KMS-11 (cell line): Measurements from ENCODE around the gene MYO3B.

ENCODE experiments used
- H2AFZ ChIP-seq: fragments of 200-600 bp; sonication (generic); 2 replicates; pipeline ENCODE4 v1.6.1; 2016; ENCODE audit warnings: antibody characterized with exemption, mixed run types, low read depth
- H3K27ac ChIP-seq: fragments of 200-600 bp; sonication (generic); 2 replicates; pipeline ENCODE4 v1.6.1; 2016; ENCODE audit warnings: mild to moderate bottlenecking, mixed run types
- H3K27me3 ChIP-seq: fragments of 200-600 bp; sonication (generic); 2 replicates; pipeline ENCODE4 v1.6.1; 2017; ENCODE audit warnings: mild to moderate bottlenecking, low read depth, mixed run types, moderate library complexity; ENCODE audit not compliant: insufficient read depth
- H3K36me3 ChIP-seq: fragments of 200-600 bp; sonication (generic); 2 replicates; pipeline ENCODE4 v1.6.1; 2017; ENCODE audit warnings: mild to moderate bottlenecking, mixed run types; ENCODE audit not compliant: insufficient read depth
- H3K4me1 ChIP-seq: fragments of 200-600 bp; sonication (generic); 2 replicates; pipeline ENCODE4 v1.6.1; 2016; ENCODE audit warnings: mild to moderate bottlenecking, low read depth, mixed run types; ENCODE audit not compliant: poor library complexity, severe bottlenecking
- H3K4me2 ChIP-seq: fragments of 200-600 bp; sonication (generic); 2 replicates; pipeline ENCODE4 v1.7.0; 2016; ENCODE audit warnings: mild to moderate bottlenecking, mixed run types
- H3K4me3 ChIP-seq: fragments of 200-600 bp; sonication (generic); IDR thresholded peaks from 2 replicates; pipeline ENCODE4 v1.6.1; 2017; ENCODE audit warnings: low read depth, low read length, mixed read lengths; ENCODE audit not compliant: insufficient read depth
- H3K79me2 ChIP-seq: fragments of 200-600 bp; sonication (generic); 2 replicates; pipeline ENCODE4 v1.6.1; 2016; ENCODE audit warnings: low read depth, mixed run types; ENCODE audit not compliant: insufficient read depth
- H3K9ac ChIP-seq: fragments of 200-600 bp; sonication (generic); 2 replicates; pipeline ENCODE4 v1.6.1; 2016; ENCODE audit warnings: mild to moderate bottlenecking, mixed run types
- H4K20me1 ChIP-seq: fragments of 200-600 bp; sonication (generic); 2 replicates; pipeline ENCODE4 v1.6.1; 2016; ENCODE audit warnings: mild to moderate bottlenecking, mixed run types; ENCODE audit not compliant: insufficient read depth
- TF ChIP-seq, protein P1 (sequence below): fragments of 200-600 bp; sonication (generic); conservative IDR thresholded peaks from 2 replicates; pipeline ENCODE4 v1.6.1; 2017; ENCODE audit warnings: low read depth, mild to moderate bottlenecking, antibody characterized with exemption, low read length, moderate library complexity, mixed read lengths

Gene MYO3B

DNA sequence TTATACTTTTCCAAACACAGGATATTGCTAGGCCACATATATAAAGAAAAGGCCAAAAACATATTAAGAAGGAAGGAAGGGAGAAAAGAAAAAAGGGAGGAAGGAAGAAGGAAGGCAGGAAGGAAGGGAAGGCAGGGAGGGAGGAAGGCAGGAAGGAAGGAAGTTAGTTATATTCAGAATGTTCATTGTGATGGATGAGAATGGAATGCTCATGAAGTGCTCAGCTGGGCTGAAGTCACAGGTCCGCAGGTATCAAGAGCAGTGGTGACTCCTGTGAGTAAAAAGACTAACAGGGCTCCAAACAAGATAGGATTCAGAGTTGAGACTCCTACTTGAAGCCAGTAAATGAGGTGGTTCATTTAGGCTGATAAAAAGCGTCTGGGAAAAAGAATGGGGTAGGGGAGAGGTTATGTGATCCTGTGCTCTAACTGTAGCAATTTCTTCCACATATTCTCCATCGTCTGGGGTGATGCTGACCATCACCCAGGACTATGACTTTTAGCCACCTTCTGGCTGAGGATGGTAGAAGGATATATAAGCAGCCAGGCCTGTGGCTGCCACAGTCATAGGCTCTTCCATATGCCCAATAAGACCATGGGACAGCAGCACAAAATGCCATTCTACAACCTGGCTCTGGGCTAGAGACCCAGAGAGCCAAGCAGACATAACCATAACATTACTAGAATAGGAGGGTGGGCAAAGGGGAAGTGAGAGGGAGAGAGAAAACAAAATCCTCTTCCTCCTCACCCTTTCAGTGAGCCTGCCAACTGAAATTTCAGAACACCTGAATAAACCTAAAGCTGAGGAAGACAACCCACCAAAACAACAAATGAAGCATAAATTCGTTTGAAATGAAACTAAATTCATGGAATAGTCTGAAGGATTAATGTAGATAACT, 173.2 kb downstream of the MYO3B start:
- TF ChIP-seq, protein P1, sequence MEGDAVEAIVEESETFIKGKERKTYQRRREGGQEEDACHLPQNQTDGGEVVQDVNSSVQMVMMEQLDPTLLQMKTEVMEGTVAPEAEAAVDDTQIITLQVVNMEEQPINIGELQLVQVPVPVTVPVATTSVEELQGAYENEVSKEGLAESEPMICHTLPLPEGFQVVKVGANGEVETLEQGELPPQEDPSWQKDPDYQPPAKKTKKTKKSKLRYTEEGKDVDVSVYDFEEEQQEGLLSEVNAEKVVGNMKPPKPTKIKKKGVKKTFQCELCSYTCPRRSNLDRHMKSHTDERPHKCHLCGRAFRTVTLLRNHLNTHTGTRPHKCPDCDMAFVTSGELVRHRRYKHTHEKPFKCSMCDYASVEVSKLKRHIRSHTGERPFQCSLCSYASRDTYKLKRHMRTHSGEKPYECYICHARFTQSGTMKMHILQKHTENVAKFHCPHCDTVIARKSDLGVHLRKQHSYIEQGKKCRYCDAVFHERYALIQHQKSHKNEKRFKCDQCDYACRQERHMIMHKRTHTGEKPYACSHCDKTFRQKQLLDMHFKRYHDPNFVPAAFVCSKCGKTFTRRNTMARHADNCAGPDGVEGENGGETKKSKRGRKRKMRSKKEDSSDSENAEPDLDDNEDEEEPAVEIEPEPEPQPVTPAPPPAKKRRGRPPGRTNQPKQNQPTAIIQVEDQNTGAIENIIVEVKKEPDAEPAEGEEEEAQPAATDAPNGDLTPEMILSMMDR: no peak
- no peaks in the 10 kb centered on the region for H3K36me3 ChIP-seq
- H3K9ac ChIP-seq: no peak overlapping the region
- no peaks in the 10 kb centered on the region for H3K27me3 ChIP-seq
- no peak overlapping the region for H3K27ac ChIP-seq
- no peaks in the 10 kb centered on the region for H4K20me1 ChIP-seq
- H3K4me3 ChIP-seq: no peak overlapping the region
- H3K79me2 ChIP-seq: no peaks in the 10 kb centered on the region
- H2AFZ ChIP-seq: no peak overlapping the region
- H3K4me1 ChIP-seq: no peaks in the 10 kb centered on the region
- no peak overlapping the region for H3K4me2 ChIP-seq

DNA sequence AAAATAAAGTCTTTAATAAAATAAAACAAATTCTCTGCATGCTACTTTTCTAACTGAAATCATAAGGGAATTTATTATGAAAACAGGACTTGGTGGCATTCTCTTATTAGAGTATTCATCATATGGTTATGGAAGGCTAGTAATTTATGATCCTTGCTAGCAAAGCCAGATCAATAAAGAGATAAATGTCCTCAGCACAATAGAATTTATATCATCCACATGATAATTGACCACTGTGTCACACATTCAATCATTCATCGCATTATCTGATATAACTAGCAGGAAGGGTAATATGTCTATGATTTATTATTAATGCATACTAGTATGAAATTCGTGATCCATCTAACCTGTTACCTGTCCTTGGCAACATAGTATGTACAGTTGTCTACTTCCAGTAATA, 175.8 kb downstream of the MYO3B start:
- no peak overlapping the region for H3K9ac ChIP-seq

DNA sequence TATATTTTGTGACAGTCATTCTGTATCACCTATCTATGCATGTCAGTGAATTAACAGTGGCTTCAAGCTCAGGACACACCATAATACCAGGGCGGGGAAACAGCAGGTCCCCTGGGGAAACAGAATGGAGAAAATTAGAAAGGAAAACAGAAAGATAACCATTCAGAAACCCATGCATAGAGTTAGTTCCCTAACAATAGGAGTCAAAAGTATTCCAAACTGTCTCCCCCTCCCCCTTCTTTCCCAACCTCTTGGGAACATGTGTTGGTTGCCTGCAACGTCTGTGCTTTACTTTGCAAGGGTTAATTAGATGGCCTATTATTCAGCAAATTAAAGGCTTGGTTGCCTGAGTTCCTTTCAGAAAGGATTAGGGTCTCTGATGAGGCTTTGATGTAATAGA, 176.4 kb downstream of the MYO3B start:
- H3K4me3 ChIP-seq: no peak overlapping the region
- no peak overlapping the region for H3K4me2 ChIP-seq
- H2AFZ ChIP-seq: no peak overlapping the region
- H3K79me2 ChIP-seq: no peaks in the 10 kb centered on the region
- TF ChIP-seq, protein P1: no peak
- no peaks in the 10 kb centered on the region for H4K20me1 ChIP-seq
- H3K36me3 ChIP-seq: no peaks in the 10 kb centered on the region
- no peak overlapping the region for H3K9ac ChIP-seq
- H3K27ac ChIP-seq: no peak overlapping the region
- H3K27me3 ChIP-seq: no peaks in the 10 kb centered on the region
- H3K4me1 ChIP-seq: no peaks in the 10 kb centered on the region

More for the DNA sequence above, 175.8 kb downstream of the MYO3B start:
- TF ChIP-seq, protein P1: no peak
- Histone ChIP-seq H3K4me1 (no peaks in the 10 kb centered on the region), H4K20me1 (no peaks in the 10 kb centered on the region), H3K4me3 (no peak overlapping the region), H3K79me2 (no peaks in the 10 kb centered on the region), H3K4me2 (no peak overlapping the region), H2AFZ (no peak overlapping the region), H3K27ac (no peak overlapping the region), H3K36me3 (no peaks in the 10 kb centered on the region), H3K27me3 (no peaks in the 10 kb centered on the region)

DNA sequence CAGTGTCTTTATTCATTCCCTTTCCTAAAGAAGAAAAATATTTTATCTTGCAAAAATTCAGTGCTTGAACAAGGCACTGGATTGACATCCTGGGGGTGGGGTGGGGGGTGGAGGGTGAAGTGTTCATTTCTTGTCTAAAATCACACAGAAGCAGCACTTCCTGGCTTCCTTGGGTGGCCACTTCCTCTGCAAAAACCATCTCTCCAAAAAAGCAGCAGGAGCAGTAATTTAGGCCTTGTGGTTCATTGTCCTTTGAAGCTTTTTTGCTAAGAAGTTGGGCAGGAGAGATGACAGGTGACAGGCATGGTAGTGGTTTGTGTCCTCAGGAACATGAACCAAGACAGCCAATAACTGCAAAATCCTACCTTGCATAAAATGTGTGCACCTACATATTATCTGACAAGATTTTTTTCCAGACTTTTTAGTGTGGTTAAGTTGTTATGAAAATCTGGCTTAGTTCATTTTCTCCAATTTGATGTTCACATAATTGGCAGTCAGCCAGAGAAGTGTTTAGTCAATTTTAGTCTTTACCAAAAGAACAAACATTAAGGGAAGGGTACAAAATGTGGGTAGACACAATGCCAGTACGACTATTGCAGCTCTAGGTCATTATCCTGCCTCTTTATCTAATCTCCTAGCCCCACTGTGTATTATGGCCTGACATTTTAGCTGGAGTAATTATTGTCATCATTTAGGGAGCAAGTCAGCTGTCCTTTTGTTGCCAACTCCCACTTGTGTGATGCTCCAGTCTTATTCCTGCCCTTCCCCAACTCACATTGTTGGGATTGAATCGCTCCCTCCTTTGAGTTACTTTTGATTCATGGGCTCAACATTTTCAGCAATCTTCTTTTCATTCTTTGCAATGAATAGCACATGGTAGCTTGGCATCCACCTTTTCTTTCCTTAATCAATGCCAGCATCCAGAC, 177.2 kb downstream of the MYO3B start:
- TF ChIP-seq, protein P1: no peak
- Histone ChIP-seq H3K79me2 (no peaks in the 10 kb centered on the region), H2AFZ (no peak overlapping the region), H3K4me3 (no peak overlapping the region), H3K27me3 (no peaks in the 10 kb centered on the region), H3K27ac (no peak overlapping the region), H4K20me1 (no peaks in the 10 kb centered on the region), H3K4me1 (no peaks in the 10 kb centered on the region), H3K4me2 (no peak overlapping the region), H3K36me3 (no peaks in the 10 kb centered on the region), H3K9ac (no peak overlapping the region)
